ENCODE measurements around the gene IL20RA. TPM values are rescaled to one million over a fixed set of nuclear protein-coding genes. Genes with fewer than 3 reads are reported as not detected.
A peak's percentile ranks its signal among the peaks of the same experiment; 100 is the strongest.
"Not testable (repeated sequence)": the region's sequence is repeated elsewhere in the genome, so short reads cannot be mapped to it uniquely, and the experiment has no call there.

Gene IL20RA
- total RNA-seq, 3 donors from 2014 or later = 0.05 TPM; not detected in 2

GRCh38 chr6:136983687-136984086, 61.1 kb downstream of the IL20RA start:
- H3K4me1 Mint-ChIP-seq (ENCODE audit: low read depth) = no peaks in the 10 kb centered on the region
- peaks cover 28% of the 10 kb centered on the region for H3K27me3 Mint-ChIP-seq (ENCODE audit: low read depth)
- no peaks in the 10 kb centered on the region for H3K9me3 Mint-ChIP-seq
- no peak overlapping the region for H3K4me3 Mint-ChIP-seq
- no peaks in the 10 kb centered on the region for H3K36me3 Mint-ChIP-seq (ENCODE audit: insufficient read depth)
- DNase-seq (no peak), ATAC-seq (no peak)

DNA sequence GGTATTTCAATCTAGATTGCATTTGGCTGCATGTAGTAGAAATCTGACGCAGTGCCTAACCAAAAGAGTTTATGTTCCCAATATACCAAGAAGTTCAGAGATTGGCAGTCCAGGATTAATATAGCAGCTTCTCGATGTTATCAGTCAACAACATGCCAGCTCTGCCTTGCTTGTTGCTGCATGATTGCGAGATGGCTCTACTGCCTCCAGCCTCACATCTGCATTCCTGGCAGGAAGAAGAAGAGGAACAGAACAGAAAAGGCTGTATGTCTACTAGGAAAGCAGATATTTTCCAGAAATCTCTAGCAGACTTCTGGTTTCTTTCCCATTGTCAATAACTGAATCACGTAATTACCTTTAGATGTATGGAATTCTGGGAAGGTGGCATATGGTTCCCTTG, 61.8 kb downstream of the IL20RA start:
- Mint-ChIP-seq H3K4me1 (ENCODE audit: low read depth) (no peaks in the 10 kb centered on the region), H3K27me3 (ENCODE audit: low read depth) (peaks cover 21% of the 10 kb centered on the region), H3K9me3 (no peaks in the 10 kb centered on the region), H3K4me3 (no peak overlapping the region), H3K36me3 (ENCODE audit: insufficient read depth) (no peaks in the 10 kb centered on the region)
- ATAC-seq = no peak
- no peak for DNase-seq

DNA sequence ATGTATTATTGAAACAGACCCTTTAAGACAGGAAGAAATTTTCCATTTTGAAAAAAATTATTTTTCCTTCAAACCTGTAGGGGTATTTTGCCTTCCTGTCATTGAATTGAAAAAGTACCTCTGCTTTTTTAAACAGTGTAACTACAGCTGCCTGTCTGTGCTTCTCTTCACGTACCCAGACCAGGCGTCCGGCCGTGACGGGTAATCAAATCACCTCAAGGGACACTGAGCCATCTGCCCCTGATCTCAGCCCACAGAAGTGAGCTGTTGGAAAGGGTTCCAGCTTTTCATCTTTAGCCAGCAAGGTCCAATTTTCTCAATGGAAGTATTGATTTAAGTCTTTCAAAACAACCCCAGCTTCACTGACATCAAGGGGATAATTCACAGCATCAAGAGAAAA, 64.7 kb downstream of the IL20RA start:
- no peaks in the 10 kb centered on the region for H3K36me3 Mint-ChIP-seq (ENCODE audit: insufficient read depth)
- ATAC-seq (no peak), DNase-seq (no peak)
- no peak overlapping the region for H3K4me3 Mint-ChIP-seq
- peaks cover 16% of the 10 kb centered on the region for H3K27me3 Mint-ChIP-seq (ENCODE audit: low read depth)
- H3K4me1 Mint-ChIP-seq (ENCODE audit: low read depth) = no peaks in the 10 kb centered on the region
- no peaks in the 10 kb centered on the region for H3K9me3 Mint-ChIP-seq

- Mint-ChIP-seq H3K27me3 (ENCODE audit: low read depth) (peaks cover 16% of the 10 kb centered on the region), H3K4me3 (no peak overlapping the region), H3K36me3 (ENCODE audit: insufficient read depth) (no peaks in the 10 kb centered on the region), H3K9me3 (no peaks in the 10 kb centered on the region), H3K4me1 (ENCODE audit: low read depth) (no peaks in the 10 kb centered on the region)
- DNase-seq = no peak
- ATAC-seq = no peak
Observed at GRCh38 chr6:136979206-136979605, 65.6 kb downstream of the IL20RA start.

DNA sequence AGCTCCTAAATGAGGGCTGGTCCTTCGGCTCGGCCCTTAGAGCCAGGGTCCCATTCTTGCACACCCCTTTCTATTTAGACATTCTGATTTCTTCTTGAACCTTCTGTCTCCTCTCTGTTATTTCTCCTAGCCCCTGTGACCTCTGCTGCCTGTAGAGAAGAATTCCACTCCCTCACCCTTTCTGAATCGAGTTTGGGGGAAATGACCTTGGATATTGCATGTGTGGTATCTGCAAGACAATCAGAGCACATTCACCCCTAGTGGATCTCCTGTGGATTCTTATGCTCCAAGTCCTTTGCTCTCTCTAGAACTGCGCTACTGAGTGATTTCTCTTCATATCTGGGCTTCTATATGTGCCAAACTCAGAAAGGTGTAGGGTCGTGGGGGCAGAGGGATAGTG, 67.7 kb downstream of the IL20RA start:
- Mint-ChIP-seq H3K36me3 (ENCODE audit: insufficient read depth) (no peaks in the 10 kb centered on the region), H3K4me3 (no peak overlapping the region), H3K9me3 (no peaks in the 10 kb centered on the region), H3K4me1 (ENCODE audit: low read depth) (no peaks in the 10 kb centered on the region), H3K27me3 (ENCODE audit: low read depth) (peaks cover 16% of the 10 kb centered on the region)
- no peak for ATAC-seq
- DNase-seq = no peak

DNA sequence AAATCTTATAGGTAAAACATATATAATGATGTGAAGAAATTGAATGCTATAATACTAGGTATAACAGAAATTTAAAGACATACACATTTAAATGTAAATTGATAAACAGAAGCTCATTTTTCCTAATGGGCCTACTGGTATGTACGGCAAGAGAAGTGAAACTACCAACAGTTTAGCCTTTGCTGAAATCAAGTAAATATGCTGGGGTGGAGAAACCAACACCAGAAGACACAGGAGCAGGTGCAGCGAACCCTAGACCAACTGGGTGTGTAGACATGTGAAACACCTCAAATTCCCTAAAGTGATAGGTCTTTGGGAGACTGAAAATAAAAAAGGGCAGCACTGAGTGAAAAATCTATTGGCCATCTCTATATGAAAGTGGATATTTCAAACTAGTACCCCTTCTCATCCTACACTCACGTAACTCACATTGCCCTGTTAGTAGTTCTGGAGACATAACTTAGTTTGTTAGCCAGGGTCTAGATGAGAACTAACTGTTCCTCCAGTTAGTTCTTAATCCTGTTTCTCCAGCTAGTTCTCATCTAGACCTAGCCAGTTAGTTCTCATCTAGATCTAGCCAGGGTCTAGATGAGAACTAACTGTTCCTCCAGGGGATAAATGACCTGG, 69.6 kb downstream of the IL20RA start:
- H3K36me3 Mint-ChIP-seq (ENCODE audit: insufficient read depth) = no peaks in the 10 kb centered on the region
- H3K4me3 Mint-ChIP-seq = no peak overlapping the region
- DNase-seq (no peak), ATAC-seq (no peak)
- no peaks in the 10 kb centered on the region for H3K9me3 Mint-ChIP-seq
- H3K4me1 Mint-ChIP-seq (ENCODE audit: low read depth) = no peaks in the 10 kb centered on the region
- H3K27me3 Mint-ChIP-seq (ENCODE audit: low read depth) = peaks cover 15% of the 10 kb centered on the region

DNA sequence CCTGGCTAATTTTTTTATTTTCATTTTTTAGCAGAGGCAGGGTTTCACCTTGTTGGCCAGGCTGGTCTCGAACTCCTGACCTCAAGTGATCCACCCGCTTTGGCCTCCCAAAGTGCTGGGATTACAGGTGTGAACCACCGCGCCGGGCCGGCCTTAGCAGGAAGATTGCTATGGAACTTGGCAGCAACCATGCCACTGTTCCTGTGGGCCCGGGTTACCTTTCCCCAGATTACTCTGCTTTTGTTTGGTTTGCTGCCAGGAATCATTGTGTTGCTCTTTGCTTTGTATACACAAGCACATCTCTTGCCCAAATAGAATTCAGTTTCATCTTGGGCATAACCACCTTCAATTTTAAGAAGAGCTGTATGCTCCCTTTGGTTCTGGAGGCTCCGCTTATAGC, 71.0 kb downstream of the IL20RA start:
- not testable (repeated sequence) for H3K4me1 Mint-ChIP-seq (ENCODE audit: low read depth); H3K4me3 Mint-ChIP-seq; DNase-seq; ATAC-seq; H3K36me3 Mint-ChIP-seq (ENCODE audit: insufficient read depth); H3K9me3 Mint-ChIP-seq
- H3K27me3 Mint-ChIP-seq (ENCODE audit: low read depth) = peaks cover 11% of the 10 kb centered on the region

- Mint-ChIP-seq H3K4me1 (ENCODE audit: low read depth) (peaks cover 2% of the 10 kb centered on the region), H3K36me3 (ENCODE audit: insufficient read depth) (no peaks in the 10 kb centered on the region), H3K27me3 (ENCODE audit: low read depth) (peaks cover 21% of the 10 kb centered on the region), H3K4me3 (no peak overlapping the region), H3K9me3 (no peaks in the 10 kb centered on the region)
- ATAC-seq (no peak), DNase-seq (no peak)
Observed at GRCh38 chr6:136971609-136972008, 73.2 kb downstream of the IL20RA start.

- peaks cover 2% of the 10 kb centered on the region for H3K4me1 Mint-ChIP-seq (ENCODE audit: low read depth)
Observed at GRCh38 chr6:136969930-136970329, 74.8 kb downstream of the IL20RA start.

DNA sequence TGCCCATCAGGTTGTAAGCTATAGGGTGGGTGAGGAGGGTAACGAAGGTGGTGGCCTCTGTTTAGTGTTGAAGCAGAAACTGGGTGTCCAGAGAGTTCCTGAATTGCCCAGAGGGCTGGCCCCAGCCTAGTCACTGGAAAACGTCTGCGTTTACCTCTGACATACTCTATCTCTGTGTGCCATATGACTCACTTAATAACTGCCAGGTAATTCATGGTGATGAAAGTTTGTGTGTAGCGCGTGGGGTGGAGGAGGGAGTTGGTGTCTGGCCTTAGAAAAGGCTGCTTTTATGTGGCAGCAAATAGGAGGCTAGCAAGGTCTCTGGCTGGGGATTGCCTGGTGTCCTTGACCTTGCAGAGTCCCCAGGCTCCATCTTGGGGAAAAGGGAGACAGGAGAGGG, 75.3 kb downstream of the IL20RA start:
- Mint-ChIP-seq H3K9me3 (no peaks in the 10 kb centered on the region), H3K4me3 (no peak overlapping the region), H3K36me3 (ENCODE audit: insufficient read depth) (no peaks in the 10 kb centered on the region), H3K4me1 (ENCODE audit: low read depth) (peaks cover 2% of the 10 kb centered on the region), H3K27me3 (ENCODE audit: low read depth) (peaks cover 27% of the 10 kb centered on the region)
- ATAC-seq (no peak), DNase-seq (no peak)

More at GRCh38 chr6:136969930-136970329, 74.8 kb downstream of the IL20RA start:
- peaks cover 27% of the 10 kb centered on the region for H3K27me3 Mint-ChIP-seq (ENCODE audit: low read depth)
- no peaks in the 10 kb centered on the region for H3K9me3 Mint-ChIP-seq
- DNase-seq = no peak
- H3K4me3 Mint-ChIP-seq = no peak overlapping the region
- no peak for ATAC-seq
- no peaks in the 10 kb centered on the region for H3K36me3 Mint-ChIP-seq (ENCODE audit: insufficient read depth)

DNA sequence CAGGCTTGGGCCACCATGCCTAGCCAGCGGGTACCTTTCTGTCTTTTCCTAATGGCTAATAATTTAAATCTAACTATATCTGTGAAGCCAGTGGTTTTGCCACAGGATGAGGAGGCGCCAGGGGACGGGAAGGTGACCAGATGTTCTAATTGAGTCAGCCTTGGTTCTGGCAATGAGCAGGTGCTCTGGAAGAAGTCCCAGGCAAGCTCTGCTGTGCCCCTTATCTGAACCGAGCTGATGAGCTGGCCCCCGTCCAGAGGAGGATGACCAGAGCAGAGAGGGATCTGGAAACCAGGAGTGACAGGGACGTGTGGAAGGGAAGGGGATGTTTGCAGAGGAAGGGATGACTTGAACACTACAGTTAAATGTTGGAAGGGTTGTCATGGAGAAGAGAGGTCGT, 75.9 kb downstream of the IL20RA start:
- Mint-ChIP-seq H3K9me3 (no peaks in the 10 kb centered on the region), H3K27me3 (ENCODE audit: low read depth) (peaks cover 27% of the 10 kb centered on the region), H3K36me3 (ENCODE audit: insufficient read depth) (no peaks in the 10 kb centered on the region)

GRCh38 chr6:136967876-136968752, 76.7 kb downstream of the IL20RA start:
- no peak overlapping the region for H3K4me3 Mint-ChIP-seq
- no peaks in the 10 kb centered on the region for H3K36me3 Mint-ChIP-seq (ENCODE audit: insufficient read depth)
- ATAC-seq = peak; percentile 82 to 86
- no peaks in the 10 kb centered on the region for H3K9me3 Mint-ChIP-seq
- peaks cover 2% of the 10 kb centered on the region for H3K4me1 Mint-ChIP-seq (ENCODE audit: low read depth)
- DNase-seq = peak; percentile 40
- H3K27me3 Mint-ChIP-seq (ENCODE audit: low read depth) = peaks cover 27% of the 10 kb centered on the region

More for the DNA sequence above, 75.9 kb downstream of the IL20RA start:
- DNase-seq (no peak), ATAC-seq (no peak)
- no peak overlapping the region for H3K4me3 Mint-ChIP-seq
- peaks cover 2% of the 10 kb centered on the region for H3K4me1 Mint-ChIP-seq (ENCODE audit: low read depth)

- DNase-seq (no peak), ATAC-seq (no peak)
- Mint-ChIP-seq H3K4me3 (no peak overlapping the region), H3K27me3 (ENCODE audit: low read depth) (peaks cover 26% of the 10 kb centered on the region), H3K4me1 (ENCODE audit: low read depth) (peaks cover 2% of the 10 kb centered on the region), H3K9me3 (no peaks in the 10 kb centered on the region), H3K36me3 (ENCODE audit: insufficient read depth) (no peaks in the 10 kb centered on the region)
Observed at GRCh38 chr6:136964398-136964797, 80.4 kb downstream of the IL20RA start.

- ATAC-seq (no peak), DNase-seq (no peak)
- no peaks in the 10 kb centered on the region for H3K36me3 Mint-ChIP-seq (ENCODE audit: insufficient read depth)
- H3K27me3 Mint-ChIP-seq (ENCODE audit: low read depth) = peaks cover 30% of the 10 kb centered on the region
- H3K4me3 Mint-ChIP-seq = no peak overlapping the region
- H3K4me1 Mint-ChIP-seq (ENCODE audit: low read depth) = peaks cover under 1% of the 10 kb centered on the region
- H3K9me3 Mint-ChIP-seq = no peaks in the 10 kb centered on the region
Observed at GRCh38 chr6:136963259-136963658, 81.5 kb downstream of the IL20RA start.

DNA sequence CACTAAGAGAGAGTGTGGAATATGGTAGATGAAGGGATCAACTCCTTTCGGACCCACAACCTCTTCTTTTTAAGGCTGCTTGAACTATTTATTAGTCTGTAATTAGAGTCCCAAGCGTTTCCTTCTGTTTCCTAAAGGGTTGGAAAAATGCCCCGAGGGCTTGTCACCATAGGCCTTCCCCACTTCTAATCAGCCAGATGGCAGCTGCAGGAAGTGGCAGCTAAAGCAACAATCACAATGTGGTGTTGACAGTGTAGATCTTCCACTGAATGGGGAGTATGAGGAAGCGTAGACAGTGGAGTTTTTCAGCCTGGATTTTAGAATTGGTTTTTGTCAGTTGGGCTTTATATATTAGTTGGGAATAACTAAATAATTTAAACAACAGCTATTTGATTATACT, 82.1 kb downstream of the IL20RA start:
- no peaks in the 10 kb centered on the region for H3K36me3 Mint-ChIP-seq (ENCODE audit: insufficient read depth)
- H3K27me3 Mint-ChIP-seq (ENCODE audit: low read depth) = peaks cover 26% of the 10 kb centered on the region
- H3K4me1 Mint-ChIP-seq (ENCODE audit: low read depth) = no peaks in the 10 kb centered on the region
- no peaks in the 10 kb centered on the region for H3K9me3 Mint-ChIP-seq
- ATAC-seq = no peak
- no peak overlapping the region for H3K4me3 Mint-ChIP-seq
- DNase-seq = no peak
